Measurements from ENCODE around the gene PPIH. TPM values are rescaled to one million over a fixed set of nuclear protein-coding genes. Genes with fewer than 3 reads are reported as not detected.
"Not testable (repeated sequence)": the region's sequence is repeated elsewhere in the genome, so short reads cannot be mapped to it uniquely, and the experiment has no call there.

PPIH gene
- total RNA-seq, 2 donors from 2014 or later, result 63.3 to 73.2 TPM

DNA sequence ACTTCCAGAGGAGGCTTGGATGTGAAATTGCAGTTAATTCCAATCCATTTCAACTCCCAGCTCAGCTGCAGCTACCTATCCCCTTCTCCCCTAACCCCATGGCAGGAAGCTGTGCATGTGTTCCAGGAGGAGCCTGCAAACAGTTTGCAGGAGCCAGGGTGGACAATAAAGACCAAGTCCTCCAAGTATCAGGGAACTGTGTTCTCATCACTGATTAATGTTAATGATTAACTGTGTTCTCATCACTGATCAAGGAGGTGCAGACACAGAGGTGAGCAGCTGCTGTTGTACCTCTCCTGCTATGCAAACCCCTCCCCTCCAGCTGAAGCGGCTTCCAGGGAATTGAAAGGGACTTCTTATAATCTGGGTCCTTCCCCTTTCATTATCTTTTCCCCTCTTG lies 62.6 kb downstream of the PPIH start:
- no peaks in the 10 kb centered on the region for H3K9me3 ChIP-seq (ENCODE audit: control insufficient read depth, low read length)
- H3K9ac ChIP-seq (ENCODE audit: extremely low read depth, low read length, poor library complexity, severe bottlenecking), result no peak overlapping the region
- H3K27ac ChIP-seq (ENCODE audit: low read depth, low read length), result no peak overlapping the region
- H3K36me3 ChIP-seq (ENCODE audit: control insufficient read depth, insufficient read depth, low read length), result no peaks in the 10 kb centered on the region
- TF ChIP-seq, protein P1, sequence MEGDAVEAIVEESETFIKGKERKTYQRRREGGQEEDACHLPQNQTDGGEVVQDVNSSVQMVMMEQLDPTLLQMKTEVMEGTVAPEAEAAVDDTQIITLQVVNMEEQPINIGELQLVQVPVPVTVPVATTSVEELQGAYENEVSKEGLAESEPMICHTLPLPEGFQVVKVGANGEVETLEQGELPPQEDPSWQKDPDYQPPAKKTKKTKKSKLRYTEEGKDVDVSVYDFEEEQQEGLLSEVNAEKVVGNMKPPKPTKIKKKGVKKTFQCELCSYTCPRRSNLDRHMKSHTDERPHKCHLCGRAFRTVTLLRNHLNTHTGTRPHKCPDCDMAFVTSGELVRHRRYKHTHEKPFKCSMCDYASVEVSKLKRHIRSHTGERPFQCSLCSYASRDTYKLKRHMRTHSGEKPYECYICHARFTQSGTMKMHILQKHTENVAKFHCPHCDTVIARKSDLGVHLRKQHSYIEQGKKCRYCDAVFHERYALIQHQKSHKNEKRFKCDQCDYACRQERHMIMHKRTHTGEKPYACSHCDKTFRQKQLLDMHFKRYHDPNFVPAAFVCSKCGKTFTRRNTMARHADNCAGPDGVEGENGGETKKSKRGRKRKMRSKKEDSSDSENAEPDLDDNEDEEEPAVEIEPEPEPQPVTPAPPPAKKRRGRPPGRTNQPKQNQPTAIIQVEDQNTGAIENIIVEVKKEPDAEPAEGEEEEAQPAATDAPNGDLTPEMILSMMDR (conservative IDR thresholded peaks at IDR 0.05), result no peak
- no peaks in the 10 kb centered on the region for H3K27me3 ChIP-seq (ENCODE audit: control insufficient read depth, insufficient read depth, low read length, poor library complexity, severe bottlenecking)
- Mint-ChIP-seq H3K36me3 (ENCODE audit: low read depth) (peaks cover 1% of the 10 kb centered on the region), H3K27ac (no peak overlapping the region), H3K27me3 (ENCODE audit: insufficient read depth) (no peaks in the 10 kb centered on the region), H3K4me3 (no peak overlapping the region), H3K4me1 (peaks cover 9% of the 10 kb centered on the region), H3K9me3 (peaks cover 2% of the 10 kb centered on the region)
- WGBS, 2 experiments (ENCODE audit: insufficient coverage in 1 of 2, insufficient read length in 1 of 2), result 83 to 92% methylated on average over 1 of the region's 1 CpG
- no peaks in the 10 kb centered on the region for H3K4me1 ChIP-seq (ENCODE audit: control insufficient read depth, insufficient read depth, low read length)
- DNase-seq, result no peak
- no peak overlapping the region for H3K4me3 ChIP-seq (ENCODE audit: low read length)

DNA sequence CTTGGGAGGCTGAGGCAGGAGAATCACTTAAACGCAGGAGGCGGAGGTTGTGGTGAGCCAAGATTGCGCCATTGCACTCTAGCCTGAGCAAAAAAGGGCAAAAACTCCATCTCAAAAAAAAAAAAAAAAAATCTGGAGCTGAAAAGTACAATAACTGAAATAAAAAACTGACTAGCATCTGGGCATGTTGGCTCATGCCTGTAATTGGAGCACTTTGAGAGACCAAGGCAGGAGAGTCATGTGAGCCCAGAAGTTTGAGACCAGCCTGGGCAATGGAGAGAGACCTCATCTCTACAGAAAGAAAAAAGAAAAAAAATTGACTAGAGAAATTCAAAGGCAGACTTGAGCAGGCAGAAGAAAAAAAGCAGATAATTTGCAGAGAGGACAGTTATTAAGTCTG lies 63.7 kb downstream of the PPIH start:
- Mint-ChIP-seq H3K27ac (no peak overlapping the region), H3K36me3 (ENCODE audit: low read depth) (peaks cover 1% of the 10 kb centered on the region), H3K27me3 (ENCODE audit: insufficient read depth) (no peaks in the 10 kb centered on the region), H3K9me3 (peaks cover 2% of the 10 kb centered on the region), H3K4me1 (peaks cover 9% of the 10 kb centered on the region), H3K4me3 (no peak overlapping the region)
- TF ChIP-seq, protein P1 (conservative IDR thresholded peaks at IDR 0.05), result no peak
- Histone ChIP-seq H3K4me3 (ENCODE audit: low read length) (no peak overlapping the region), H3K9me3 (ENCODE audit: control insufficient read depth, low read length) (no peaks in the 10 kb centered on the region), H3K36me3 (ENCODE audit: control insufficient read depth, insufficient read depth, low read length) (no peaks in the 10 kb centered on the region), H3K27ac (ENCODE audit: low read depth, low read length) (no peak overlapping the region), H3K27me3 (ENCODE audit: control insufficient read depth, insufficient read depth, low read length, poor library complexity, severe bottlenecking) (no peaks in the 10 kb centered on the region), H3K9ac (ENCODE audit: extremely low read depth, low read length, poor library complexity, severe bottlenecking) (no peak overlapping the region), H3K4me1 (ENCODE audit: control insufficient read depth, insufficient read depth, low read length) (no peaks in the 10 kb centered on the region)
- no peak for DNase-seq
- 90 to 100% methylated on average over 3 of the region's 3 CpGs for WGBS, 2 experiments (ENCODE audit: insufficient coverage in 1 of 2, insufficient read length in 1 of 2)

DNA sequence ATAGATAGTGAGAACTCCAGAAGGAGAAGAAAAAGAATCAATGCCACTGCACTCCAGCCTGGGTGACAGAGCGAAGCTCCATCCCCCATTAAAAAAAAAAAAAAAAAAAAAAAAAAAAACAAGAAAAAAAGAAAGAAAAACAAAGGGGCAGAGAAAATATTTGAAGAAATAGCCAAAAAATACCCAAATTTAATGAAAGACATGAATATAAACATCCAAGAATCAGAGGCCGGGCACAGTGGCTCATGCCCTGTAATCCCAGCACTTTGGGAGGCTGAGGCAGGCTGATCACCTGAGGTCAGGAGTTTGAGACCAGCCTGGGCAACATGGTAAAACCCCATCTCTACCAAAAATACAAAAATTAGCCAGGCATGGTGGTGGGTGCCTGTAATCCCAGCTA lies 64.2 kb downstream of the PPIH start:
- H3K4me3 Mint-ChIP-seq; H3K27me3 ChIP-seq (ENCODE audit: control insufficient read depth, insufficient read depth, low read length, poor library complexity, severe bottlenecking); DNase-seq; H3K9me3 Mint-ChIP-seq; H3K27ac ChIP-seq (ENCODE audit: low read depth, low read length); H3K4me3 ChIP-seq (ENCODE audit: low read length); H3K27me3 Mint-ChIP-seq (ENCODE audit: insufficient read depth); H3K36me3 ChIP-seq (ENCODE audit: control insufficient read depth, insufficient read depth, low read length); H3K4me1 Mint-ChIP-seq; H3K27ac Mint-ChIP-seq; H3K36me3 Mint-ChIP-seq (ENCODE audit: low read depth); H3K4me1 ChIP-seq (ENCODE audit: control insufficient read depth, insufficient read depth, low read length); H3K9ac ChIP-seq (ENCODE audit: extremely low read depth, low read length, poor library complexity, severe bottlenecking); H3K9me3 ChIP-seq (ENCODE audit: control insufficient read depth, low read length): not testable (repeated sequence)
- 80 to 92% methylated on average over 1 of the region's 2 CpGs for whole genome bisulfite sequencing, 2 experiments (ENCODE audit: insufficient coverage in 1 of 2, insufficient read length in 1 of 2)

DNA sequence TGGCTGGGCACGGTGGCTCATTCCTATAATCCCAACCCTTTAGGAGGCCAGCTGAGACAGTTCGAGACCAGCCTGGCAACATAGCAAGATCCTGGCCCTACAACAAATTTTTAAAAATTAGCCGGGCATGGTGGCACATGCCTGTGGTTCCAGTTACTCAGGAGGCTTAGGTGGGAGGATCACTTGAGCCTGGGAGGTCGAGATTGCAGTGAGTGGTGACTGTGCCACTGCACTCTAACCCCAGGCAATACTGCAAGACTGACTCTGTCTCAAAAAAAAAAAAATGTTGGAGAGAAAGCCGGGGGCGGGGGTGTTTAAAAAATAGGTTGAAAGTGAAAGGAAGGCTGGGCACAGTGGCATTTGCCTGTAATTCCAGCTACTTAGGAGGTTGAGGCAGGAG lies 65.3 kb downstream of the PPIH start:
- peaks cover 2% of the 10 kb centered on the region for H3K9me3 Mint-ChIP-seq
- no peak overlapping the region for H3K27ac Mint-ChIP-seq

DNA sequence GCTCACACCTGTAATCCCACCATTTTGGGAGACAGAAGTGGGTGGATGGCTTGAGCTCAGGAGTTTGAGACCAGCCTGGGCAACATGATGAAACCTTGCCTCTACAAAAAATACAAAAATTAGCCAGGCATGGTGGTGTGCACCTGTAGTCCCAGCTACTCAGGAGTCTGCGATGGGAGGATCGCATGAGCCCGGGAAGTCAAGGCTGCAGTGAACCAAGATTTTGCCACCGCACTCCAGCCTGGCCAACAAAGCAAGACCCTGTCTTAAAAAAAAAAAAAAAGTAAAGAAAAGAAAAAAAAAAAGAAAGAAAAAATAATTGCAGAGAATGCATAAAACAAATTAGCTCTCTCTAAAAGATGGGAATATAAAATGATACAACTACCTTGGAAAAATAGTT lies 67.6 kb downstream of the PPIH start:
- H3K9me3 Mint-ChIP-seq; H3K27ac Mint-ChIP-seq; H3K4me1 ChIP-seq (ENCODE audit: control insufficient read depth, insufficient read depth, low read length); H3K27me3 ChIP-seq (ENCODE audit: control insufficient read depth, insufficient read depth, low read length, poor library complexity, severe bottlenecking); H3K36me3 Mint-ChIP-seq (ENCODE audit: low read depth); DNase-seq; H3K27ac ChIP-seq (ENCODE audit: low read depth, low read length); H3K4me3 ChIP-seq (ENCODE audit: low read length); H3K4me1 Mint-ChIP-seq; H3K9me3 ChIP-seq (ENCODE audit: control insufficient read depth, low read length); H3K4me3 Mint-ChIP-seq; H3K9ac ChIP-seq (ENCODE audit: extremely low read depth, low read length, poor library complexity, severe bottlenecking); H3K36me3 ChIP-seq (ENCODE audit: control insufficient read depth, insufficient read depth, low read length); H3K27me3 Mint-ChIP-seq (ENCODE audit: insufficient read depth): not testable (repeated sequence)
- WGBS, 2 experiments (ENCODE audit: insufficient coverage in 1 of 2, insufficient read length in 1 of 2), result 81 to 96% methylated on average over 3 to 4 of the region's 4 CpGs

More for the DNA sequence above, 65.3 kb downstream of the PPIH start:
- Mint-ChIP-seq H3K4me3 (no peak overlapping the region), H3K36me3 (ENCODE audit: low read depth) (peaks cover 1% of the 10 kb centered on the region), H3K27me3 (ENCODE audit: insufficient read depth) (no peaks in the 10 kb centered on the region), H3K4me1 (peaks cover 9% of the 10 kb centered on the region)
- DNase-seq, result no peak
- H3K9ac ChIP-seq (ENCODE audit: extremely low read depth, low read length, poor library complexity, severe bottlenecking), result no peak overlapping the region
- no peaks in the 10 kb centered on the region for H3K36me3 ChIP-seq (ENCODE audit: control insufficient read depth, insufficient read depth, low read length)
- no peak overlapping the region for H3K27ac ChIP-seq (ENCODE audit: low read depth, low read length)
- 76 to 91% methylated on average over 5 to 6 of the region's 6 CpGs for WGBS, 2 experiments (ENCODE audit: insufficient coverage in 1 of 2, insufficient read length in 1 of 2)
- H3K9me3 ChIP-seq (ENCODE audit: control insufficient read depth, low read length), result no peaks in the 10 kb centered on the region
- TF ChIP-seq, protein P1 (conservative IDR thresholded peaks at IDR 0.05), result no peak
- H3K27me3 ChIP-seq (ENCODE audit: control insufficient read depth, insufficient read depth, low read length, poor library complexity, severe bottlenecking), result no peaks in the 10 kb centered on the region
- H3K4me3 ChIP-seq (ENCODE audit: low read length), result no peak overlapping the region
- H3K4me1 ChIP-seq (ENCODE audit: control insufficient read depth, insufficient read depth, low read length), result no peaks in the 10 kb centered on the region
